ENCODE results near the gene CCDC57. TPM values are rescaled to one million over a fixed set of nuclear protein-coding genes. Genes with fewer than 3 reads are reported as not detected.

Gene CCDC57
- total RNA-seq, 1 donor from 2014 or later: 40.7 TPM

DNA sequence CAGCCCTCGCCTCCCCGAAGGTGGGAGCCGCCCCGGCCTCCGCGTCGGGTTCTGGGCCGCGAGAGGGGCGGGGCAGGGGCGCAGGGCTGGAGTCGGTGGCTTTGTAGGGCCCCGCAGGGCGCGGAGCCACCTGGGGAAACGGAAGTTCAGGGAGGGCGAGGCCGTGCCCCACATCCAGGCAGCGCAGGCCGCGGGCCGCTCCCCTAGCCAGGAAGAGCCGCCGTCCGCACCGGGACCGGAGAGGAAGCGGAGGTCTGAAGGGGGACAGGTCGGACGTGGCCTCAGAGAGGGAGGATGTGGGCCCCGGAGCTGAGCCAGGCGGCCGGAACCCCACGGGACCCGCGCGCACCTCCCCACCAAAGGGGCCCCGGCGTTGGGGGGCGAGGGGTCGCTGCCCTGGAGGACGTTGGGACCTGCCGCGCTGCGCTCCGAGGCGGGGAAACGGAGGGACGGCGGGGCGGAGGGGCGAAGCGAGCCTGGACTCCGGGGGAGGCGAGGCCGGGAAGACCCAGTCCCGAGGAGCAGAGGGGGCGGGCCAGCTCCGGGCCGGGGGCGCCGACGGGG, 15.7 kb upstream of the CCDC57 start:
- Mint-ChIP-seq H3K9me3 (ENCODE audit: unreplicated experiment) (no peaks in the 10 kb centered on the region), H3K27ac (ENCODE audit: unreplicated experiment) (no peak overlapping the region), H3K4me3 (ENCODE audit: unreplicated experiment) (no peak overlapping the region), H3K4me1 (ENCODE audit: low read depth, unreplicated experiment) (no peaks in the 10 kb centered on the region), H3K36me3 (ENCODE audit: unreplicated experiment) (no peaks in the 10 kb centered on the region), H3K27me3 (ENCODE audit: unreplicated experiment) (peaks cover 11% of the 10 kb centered on the region)
- TF ChIP-seq, protein P1, sequence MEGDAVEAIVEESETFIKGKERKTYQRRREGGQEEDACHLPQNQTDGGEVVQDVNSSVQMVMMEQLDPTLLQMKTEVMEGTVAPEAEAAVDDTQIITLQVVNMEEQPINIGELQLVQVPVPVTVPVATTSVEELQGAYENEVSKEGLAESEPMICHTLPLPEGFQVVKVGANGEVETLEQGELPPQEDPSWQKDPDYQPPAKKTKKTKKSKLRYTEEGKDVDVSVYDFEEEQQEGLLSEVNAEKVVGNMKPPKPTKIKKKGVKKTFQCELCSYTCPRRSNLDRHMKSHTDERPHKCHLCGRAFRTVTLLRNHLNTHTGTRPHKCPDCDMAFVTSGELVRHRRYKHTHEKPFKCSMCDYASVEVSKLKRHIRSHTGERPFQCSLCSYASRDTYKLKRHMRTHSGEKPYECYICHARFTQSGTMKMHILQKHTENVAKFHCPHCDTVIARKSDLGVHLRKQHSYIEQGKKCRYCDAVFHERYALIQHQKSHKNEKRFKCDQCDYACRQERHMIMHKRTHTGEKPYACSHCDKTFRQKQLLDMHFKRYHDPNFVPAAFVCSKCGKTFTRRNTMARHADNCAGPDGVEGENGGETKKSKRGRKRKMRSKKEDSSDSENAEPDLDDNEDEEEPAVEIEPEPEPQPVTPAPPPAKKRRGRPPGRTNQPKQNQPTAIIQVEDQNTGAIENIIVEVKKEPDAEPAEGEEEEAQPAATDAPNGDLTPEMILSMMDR (IDR thresholded peaks at IDR 0.05; ENCODE audit: partially characterized antibody, unreplicated experiment): no peak
- no peak for DNase-seq

DNA sequence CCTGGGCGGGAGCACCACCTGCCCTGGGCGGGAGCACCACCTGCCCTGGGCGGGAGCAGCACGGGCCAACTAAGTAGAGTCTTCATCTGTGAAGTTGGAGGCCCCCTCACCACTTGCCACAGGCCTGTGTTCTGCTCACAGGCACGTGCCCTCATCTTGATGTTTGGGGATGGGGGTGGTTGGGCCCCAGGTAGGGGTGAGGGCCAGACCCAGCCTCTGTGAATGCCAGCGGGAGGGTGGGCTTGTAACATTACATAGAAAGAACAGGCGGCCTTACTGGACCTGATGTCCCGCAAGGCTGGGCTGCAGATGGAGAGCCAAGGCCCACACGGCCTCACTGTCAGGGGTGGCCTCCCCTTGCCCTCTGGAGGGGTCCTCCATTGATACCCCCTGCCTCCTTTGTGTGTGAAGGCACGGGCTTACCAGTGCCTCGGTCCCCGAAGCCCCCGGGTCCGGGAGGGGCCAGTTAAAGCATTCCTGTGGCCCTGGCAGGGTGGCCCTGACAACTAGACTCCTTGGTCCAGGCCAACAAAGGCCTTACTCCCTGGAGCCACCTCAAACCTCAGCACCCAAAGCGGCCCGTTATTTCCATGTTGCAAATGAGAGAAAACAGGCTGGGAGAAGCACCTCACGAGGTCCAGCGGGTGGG, 15.1 kb upstream of the CCDC57 start:
- TF ChIP-seq, protein P1 (IDR thresholded peaks at IDR 0.05; ENCODE audit: partially characterized antibody, unreplicated experiment): no peak
- H3K9me3 Mint-ChIP-seq (ENCODE audit: unreplicated experiment): no peaks in the 10 kb centered on the region
- H3K27ac Mint-ChIP-seq (ENCODE audit: unreplicated experiment): no peak overlapping the region
- no peaks in the 10 kb centered on the region for H3K4me1 Mint-ChIP-seq (ENCODE audit: low read depth, unreplicated experiment)
- no peak for DNase-seq
- no peak overlapping the region for H3K4me3 Mint-ChIP-seq (ENCODE audit: unreplicated experiment)
- H3K27me3 Mint-ChIP-seq (ENCODE audit: unreplicated experiment): peaks cover 11% of the 10 kb centered on the region
- no peaks in the 10 kb centered on the region for H3K36me3 Mint-ChIP-seq (ENCODE audit: unreplicated experiment)

DNA sequence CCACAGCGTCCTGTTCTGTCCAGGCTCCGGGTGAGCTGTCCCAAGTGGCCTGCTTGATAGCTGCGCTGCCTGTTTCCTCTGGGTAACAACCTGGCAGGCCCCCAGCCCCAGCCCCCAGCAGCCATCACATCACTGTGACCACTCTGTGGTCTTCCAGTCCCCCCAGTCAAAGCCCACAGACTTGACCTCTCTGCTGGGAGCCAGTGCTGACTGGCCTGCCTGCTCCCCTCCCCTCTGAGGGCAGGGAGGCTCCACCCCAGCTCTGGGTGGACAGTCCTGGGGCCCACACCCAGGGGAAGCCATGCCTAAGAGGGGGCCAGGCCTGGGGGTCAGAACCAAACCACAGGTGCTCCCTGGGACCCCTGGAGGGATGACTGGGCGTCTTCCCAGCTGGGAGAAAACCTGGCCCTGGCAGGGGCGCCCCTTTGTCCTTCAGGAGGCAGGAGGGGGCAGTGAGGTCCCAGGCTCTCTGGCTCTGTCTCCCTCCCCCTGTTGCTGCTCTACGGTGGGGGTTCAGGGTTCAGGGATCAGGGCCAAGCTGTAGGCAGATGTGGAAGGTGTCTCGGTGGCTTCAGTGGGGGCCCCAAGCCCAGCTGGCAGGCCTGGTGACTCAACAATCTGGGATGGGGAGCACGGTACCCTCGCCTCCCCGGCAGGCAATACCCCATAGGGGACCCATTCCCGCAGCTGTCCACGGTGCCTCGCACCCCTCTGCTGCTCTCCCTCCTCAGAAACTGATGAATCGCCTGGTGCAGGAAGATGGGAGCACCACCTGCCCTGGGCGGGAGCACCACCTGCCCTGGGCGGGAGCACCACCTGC, 14.4 kb upstream of the CCDC57 start:
- H3K27ac Mint-ChIP-seq (ENCODE audit: unreplicated experiment): no peak overlapping the region
- peaks cover 11% of the 10 kb centered on the region for H3K27me3 Mint-ChIP-seq (ENCODE audit: unreplicated experiment)
- H3K36me3 Mint-ChIP-seq (ENCODE audit: unreplicated experiment): no peaks in the 10 kb centered on the region
- TF ChIP-seq, protein P1 (IDR thresholded peaks at IDR 0.05; ENCODE audit: partially characterized antibody, unreplicated experiment): no peak
- DNase-seq: no peak
- H3K4me1 Mint-ChIP-seq (ENCODE audit: low read depth, unreplicated experiment): no peaks in the 10 kb centered on the region
- no peaks in the 10 kb centered on the region for H3K9me3 Mint-ChIP-seq (ENCODE audit: unreplicated experiment)
- H3K4me3 Mint-ChIP-seq (ENCODE audit: unreplicated experiment): no peak overlapping the region

DNA sequence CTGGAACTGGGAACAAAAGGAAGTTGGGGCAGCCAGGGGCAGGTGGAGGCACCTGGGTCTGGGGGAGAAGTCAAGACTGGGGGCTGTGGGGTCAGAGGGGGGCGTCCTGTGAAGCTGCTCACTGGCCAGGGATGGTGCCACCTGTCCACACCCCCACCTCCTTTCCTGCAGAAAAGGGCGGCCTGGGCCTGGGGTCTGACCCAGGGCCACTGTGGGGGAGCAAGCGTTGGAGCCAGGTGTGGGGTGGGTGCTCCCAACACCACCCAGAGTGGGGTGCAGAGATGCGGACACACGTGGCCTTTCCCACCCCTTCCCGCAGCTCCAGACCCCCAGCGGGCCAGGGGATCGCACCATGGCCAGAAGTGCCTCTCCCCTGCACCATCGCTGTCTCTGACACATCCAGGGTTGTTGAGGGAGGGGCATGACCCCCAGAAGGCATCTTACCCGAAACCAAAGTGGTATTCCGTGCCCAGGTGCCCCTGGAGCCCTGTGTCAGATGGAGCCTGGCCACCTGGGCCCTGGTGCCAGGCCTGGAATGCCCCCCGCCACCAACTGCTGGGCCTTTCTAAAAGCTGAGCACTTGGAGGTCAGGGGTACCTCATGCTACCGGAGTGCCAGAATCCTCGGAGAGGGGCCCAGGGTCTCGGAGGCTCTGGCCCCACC, 13.6 kb upstream of the CCDC57 start:
- Mint-ChIP-seq H3K27me3 (ENCODE audit: unreplicated experiment) (peaks cover 11% of the 10 kb centered on the region), H3K9me3 (ENCODE audit: unreplicated experiment) (peaks cover 2% of the 10 kb centered on the region), H3K4me1 (ENCODE audit: low read depth, unreplicated experiment) (no peaks in the 10 kb centered on the region), H3K4me3 (ENCODE audit: unreplicated experiment) (no peak overlapping the region), H3K27ac (ENCODE audit: unreplicated experiment) (no peak overlapping the region), H3K36me3 (ENCODE audit: unreplicated experiment) (no peaks in the 10 kb centered on the region)
- TF ChIP-seq, protein P1 (IDR thresholded peaks at IDR 0.05; ENCODE audit: partially characterized antibody, unreplicated experiment): no peak
- DNase-seq: no peak
